ENCODE measurements around the gene MRPS14.
"Not testable (repeated sequence)": the region's sequence is repeated elsewhere in the genome, so short reads cannot be mapped to it uniquely, and the experiment has no call there.

Gene MRPS14
- long read RNA-seq, donor 1, transcript MRPS14-202 (3 exons, 2,115 nt): major isoform, 89 of 108 reads
- long read RNA-seq, donor 1, partial matches to known transcripts: 17 of 108 reads
- long read RNA-seq, donor 1, other reads (novel, unspliced or antisense): 0 of 108 reads
- long read RNA-seq, donor 2, transcript MRPS14-202 (3 exons, 2,115 nt): major isoform, 56 of 65 reads
- long read RNA-seq, donor 2, partial matches to known transcripts: 6 of 65 reads
- long read RNA-seq, donor 2, other reads (novel, unspliced or antisense): 0 of 65 reads
- long read RNA-seq, donor 3, transcript MRPS14-202 (3 exons, 2,115 nt): major isoform, 33 of 149 reads
- long read RNA-seq, donor 3, partial matches to known transcripts: 56 of 149 reads
- long read RNA-seq, donor 3, other reads (novel, unspliced or antisense): 59 of 149 reads
- long read RNA-seq, donor 4, transcript MRPS14-202 (3 exons, 2,115 nt): major isoform, 61 of 70 reads
- long read RNA-seq, donor 4, partial matches to known transcripts: 6 of 70 reads
- long read RNA-seq, donor 4, other reads (novel, unspliced or antisense): 0 of 70 reads
- long read RNA-seq, donor 5, transcript MRPS14-202 (3 exons, 2,115 nt): major isoform, 49 of 68 reads
- long read RNA-seq, donor 5, partial matches to known transcripts: 15 of 68 reads
- long read RNA-seq, donor 5, other reads (novel, unspliced or antisense): 0 of 68 reads
- long read RNA-seq, donor 6, transcript MRPS14-202 (3 exons, 2,115 nt): major isoform, 40 of 47 reads
- long read RNA-seq, donor 6, partial matches to known transcripts: 5 of 47 reads
- long read RNA-seq, donor 6, other reads (novel, unspliced or antisense): 0 of 47 reads
- long read RNA-seq, donor 7, transcript MRPS14-202 (3 exons, 2,115 nt): major isoform, 79 of 100 reads
- long read RNA-seq, donor 7, transcript MRPS14-201 (3 exons, 910 nt): minor isoform, 5 of 100 reads
- long read RNA-seq, donor 7, partial matches to known transcripts: 16 of 100 reads
- long read RNA-seq, donor 7, other reads (novel, unspliced or antisense): 0 of 100 reads
- long read RNA-seq, donor 8, transcript MRPS14-201 (3 exons, 910 nt): minor isoform, 5 of 59 reads
- long read RNA-seq, donor 8, transcript MRPS14-202 (3 exons, 2,115 nt): major isoform, 48 of 59 reads
- long read RNA-seq, donor 8, partial matches to known transcripts: 6 of 59 reads
- long read RNA-seq, donor 8, other reads (novel, unspliced or antisense): 0 of 59 reads

GRCh38 chr1:175023043-175023921, at the start of gene MRPS14:
Gene MRPS14 (minus strand): TSS chr1:175023425. CDS start chr1:175023408, 17 bp downstream.
- DNase-seq: peak; percentile 85

DNA sequence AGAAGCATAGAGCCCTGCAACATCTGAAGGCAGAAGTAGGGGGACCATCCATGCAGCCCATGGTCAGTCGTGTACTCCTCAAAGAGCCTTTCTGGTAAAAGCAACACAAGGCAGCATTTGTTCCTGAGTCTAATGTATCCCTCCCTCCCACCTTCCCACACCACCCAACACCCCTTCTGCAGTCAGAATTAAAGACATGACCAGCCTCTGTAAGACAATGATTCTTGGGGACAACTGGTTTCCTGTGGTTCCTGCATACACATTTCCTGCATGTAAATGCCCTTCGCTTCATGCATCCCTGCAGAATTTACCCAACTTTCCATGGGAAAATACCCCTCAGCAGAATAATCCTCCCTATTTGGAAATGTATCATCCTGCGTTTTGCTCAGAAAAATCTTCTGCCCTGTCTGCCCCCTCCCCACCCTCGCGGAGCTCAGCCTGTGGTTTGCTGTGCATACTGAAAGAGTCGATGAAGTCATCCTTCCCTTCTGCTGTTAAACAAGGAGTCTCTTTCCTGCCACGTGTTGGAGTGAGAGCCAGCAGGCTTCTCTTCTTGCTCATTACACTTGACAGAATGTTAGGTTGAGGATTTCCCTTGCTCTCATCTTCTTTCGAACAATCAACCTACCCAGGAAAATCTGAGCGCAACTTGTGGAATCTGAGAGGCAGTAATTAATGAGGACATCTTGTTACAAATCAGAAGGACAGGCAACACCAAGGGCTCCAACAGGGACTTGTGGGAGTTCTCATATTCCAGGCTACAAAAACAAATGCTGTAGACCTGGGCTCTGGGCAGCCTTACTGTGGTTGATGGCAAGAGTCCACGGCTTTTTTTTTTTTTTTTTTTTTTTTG, 49.1 kb upstream of the MRPS14 start:
- DNase-seq: peak; percentile 59

- DNase-seq: no peak
Observed at GRCh38 chr1:175071276-175071943, 48.2 kb upstream of the MRPS14 start.

DNA sequence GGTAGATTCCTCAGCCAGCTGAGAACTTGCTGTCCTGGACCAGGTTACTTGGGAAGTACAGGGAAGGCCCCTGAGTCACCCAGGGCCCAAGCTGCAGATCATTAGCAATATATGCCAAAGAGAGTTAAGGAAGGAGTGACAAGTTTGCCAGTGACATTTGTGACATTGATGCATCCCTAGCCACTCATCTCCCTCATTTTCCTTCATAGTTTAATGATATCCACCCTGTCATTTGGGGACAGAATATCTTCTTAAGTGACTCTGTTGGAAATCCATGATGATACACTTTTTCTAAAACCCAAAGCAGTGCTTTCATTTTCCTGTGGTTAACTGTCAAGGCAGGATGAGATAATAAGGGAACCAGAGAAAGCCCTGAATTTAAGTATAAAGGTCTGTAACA, 47.6 kb upstream of the MRPS14 start:
- no peak for DNase-seq

DNA sequence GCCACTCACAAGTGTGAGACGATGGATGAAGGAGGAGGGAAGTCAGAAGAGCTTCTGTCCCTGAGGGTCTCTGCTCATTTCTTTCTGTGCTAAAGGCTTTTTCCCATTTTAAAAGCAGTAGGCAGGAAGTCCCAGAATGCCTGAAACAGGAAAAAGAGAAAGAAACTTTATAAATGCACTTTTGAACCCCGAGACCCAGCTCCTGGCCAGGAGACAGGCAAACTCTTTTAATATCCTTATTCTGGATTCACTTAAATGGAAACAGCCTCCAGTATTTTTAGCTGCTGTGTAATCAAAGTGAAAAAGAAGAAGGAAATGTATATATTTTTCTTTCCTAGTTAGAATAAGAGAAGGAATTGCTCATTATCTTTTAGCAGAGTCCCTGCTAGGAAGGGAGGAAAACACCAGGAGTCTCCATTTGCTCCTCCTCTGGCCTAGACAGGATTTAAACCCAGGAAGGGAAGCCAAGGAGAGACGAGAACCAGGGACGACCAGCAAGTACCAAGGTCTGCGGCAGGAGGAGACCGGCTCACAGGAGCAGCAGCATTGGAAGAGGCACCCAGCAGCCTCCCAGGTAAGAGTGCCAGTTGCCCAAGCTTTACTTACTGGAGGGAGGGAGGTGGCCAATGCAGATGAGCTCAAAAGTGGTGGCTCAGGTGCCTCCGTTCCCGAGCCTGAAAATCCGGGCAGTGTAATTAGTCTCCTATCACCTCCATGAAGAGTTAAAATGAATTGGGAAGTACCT, 44.3 kb upstream of the MRPS14 start, which contains the start of gene TNN:
Gene TNN (plus strand): TSS at position 472 of the 745 bp plus-strand sequence. CDS start 9,586 bp downstream, outside the sequence.
- no peak for DNase-seq

DNA sequence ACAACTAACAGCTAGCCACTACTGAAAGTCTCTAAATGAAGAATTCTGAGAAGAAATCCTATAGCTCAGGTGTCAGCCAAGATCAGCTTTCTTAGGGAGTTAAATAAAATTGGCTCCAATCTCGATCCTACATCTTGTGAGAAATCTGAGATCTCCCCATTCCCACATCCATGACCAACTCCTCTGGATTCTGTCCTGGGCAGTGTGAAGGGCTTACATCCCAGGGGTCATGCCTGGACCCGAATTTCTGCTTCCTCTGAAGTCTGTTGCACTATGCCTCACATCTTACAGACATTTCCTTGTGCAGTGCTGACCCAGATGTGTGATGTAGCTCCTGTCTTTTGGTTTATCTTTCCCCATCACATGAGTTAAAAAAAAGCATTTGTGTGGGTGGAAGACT, 39.6 kb upstream of the MRPS14 start:
- no peak for DNase-seq

DNA sequence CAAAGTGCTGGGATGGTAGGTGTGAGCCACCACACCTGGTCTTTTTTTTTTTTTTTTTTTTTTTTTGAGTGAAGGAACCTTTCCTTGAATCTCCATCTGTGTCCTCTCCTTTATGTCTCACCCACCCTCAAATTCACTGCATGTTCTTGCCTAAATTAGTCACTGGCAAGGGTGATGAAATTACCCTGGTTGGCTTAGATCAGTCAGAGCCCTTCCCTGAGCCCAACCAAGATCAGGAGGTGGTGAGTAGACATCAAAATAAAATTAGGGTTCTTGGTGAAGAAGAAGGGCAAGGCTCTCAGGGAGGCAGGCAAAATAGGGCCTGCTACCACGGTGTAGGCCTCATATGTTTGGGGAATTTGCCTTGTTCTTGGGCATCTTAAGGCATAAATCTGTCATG, 39.1 kb upstream of the MRPS14 start:
- no peak for DNase-seq

GRCh38 chr1:175054736-175055135, 31.5 kb upstream of the MRPS14 start:
- DNase-seq: no peak

GRCh38 chr1:175050992-175051391, 27.8 kb upstream of the MRPS14 start:
- no peak for DNase-seq

DNA sequence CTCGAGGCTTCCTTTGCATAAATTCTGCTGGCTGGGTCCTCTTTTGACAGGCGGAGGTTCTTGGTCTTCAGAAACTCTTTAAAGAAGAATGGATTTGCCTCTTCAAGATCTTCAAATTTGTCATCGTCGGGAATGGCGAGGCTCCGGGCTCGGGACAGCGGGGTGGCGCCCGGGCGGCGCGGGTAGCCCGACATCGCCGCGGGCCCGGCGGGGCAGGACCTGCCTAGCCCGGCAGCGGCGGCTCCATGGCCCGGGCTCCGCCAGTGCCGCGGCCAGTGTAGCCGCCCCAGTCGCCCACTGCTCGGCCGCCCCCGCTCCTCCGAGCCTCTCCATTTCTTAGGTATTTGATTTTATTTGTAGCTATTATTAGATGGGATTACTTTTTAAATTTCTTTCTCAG, 22.3 kb upstream of the MRPS14 start:
- DNase-seq: no peak

DNA sequence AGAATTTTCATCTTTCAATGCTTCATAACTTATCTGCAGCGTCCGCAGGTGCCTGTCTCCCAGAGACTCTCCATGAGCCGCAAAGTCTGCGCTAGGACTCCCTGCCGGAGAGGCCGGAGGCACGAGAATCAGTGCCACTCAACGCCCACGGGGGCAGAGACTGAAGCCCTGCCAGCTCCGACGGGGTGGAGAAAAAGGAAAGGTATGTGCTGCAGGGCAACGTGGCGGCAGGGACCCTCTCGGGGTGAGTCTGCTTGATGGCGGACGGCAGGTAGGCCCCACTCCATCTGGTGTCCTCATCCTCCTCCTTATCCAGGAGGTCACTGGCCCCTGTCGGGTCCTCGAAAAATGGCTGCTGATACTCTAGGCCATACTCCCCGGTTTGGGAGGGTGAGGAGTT, 21.9 kb upstream of the MRPS14 start:
- no peak for DNase-seq

DNA sequence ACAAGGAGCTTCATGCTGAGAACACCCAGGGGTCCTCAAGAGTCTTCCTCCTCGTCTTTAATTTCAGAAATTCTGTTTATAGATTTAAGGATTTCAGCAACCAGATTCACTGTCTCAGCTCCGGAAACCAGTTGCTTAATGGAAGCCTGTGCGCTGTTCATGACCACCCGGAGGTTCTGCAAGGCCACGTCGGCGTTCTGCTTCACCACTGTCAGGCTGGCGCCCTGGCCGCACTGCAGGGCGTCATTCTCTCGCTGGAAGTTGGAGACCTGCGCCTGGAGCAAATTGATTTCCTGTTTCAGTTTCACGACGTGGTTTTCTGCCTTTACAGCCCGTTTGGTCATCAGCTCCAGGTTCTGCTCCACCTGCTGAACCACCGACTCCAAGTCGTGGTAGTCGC, 21.4 kb upstream of the MRPS14 start:
- DNase-seq: not testable (repeated sequence)

DNA sequence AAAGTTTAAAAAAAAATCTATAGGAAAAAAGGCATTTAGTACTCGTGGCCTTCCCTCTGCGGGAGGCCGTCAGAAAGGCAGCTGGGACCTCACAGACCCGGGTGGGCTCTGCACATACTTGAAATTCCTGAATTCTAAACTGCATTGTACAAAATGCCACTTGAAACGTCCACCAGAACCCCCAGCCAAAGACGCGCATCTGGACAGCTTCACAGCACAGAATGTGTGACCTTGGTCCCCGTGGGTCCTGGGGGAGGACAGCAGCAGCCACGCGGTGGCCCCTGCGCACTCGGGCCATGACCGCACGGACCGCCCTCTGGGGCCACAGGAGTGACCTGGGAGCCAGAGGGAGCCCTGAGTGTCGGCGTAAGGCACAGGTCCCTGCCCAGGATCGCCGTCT, 20.6 kb upstream of the MRPS14 start:
- DNase-seq: no peak

GRCh38 chr1:175042650-175043049, 19.4 kb upstream of the MRPS14 start:
- no peak for DNase-seq

DNA sequence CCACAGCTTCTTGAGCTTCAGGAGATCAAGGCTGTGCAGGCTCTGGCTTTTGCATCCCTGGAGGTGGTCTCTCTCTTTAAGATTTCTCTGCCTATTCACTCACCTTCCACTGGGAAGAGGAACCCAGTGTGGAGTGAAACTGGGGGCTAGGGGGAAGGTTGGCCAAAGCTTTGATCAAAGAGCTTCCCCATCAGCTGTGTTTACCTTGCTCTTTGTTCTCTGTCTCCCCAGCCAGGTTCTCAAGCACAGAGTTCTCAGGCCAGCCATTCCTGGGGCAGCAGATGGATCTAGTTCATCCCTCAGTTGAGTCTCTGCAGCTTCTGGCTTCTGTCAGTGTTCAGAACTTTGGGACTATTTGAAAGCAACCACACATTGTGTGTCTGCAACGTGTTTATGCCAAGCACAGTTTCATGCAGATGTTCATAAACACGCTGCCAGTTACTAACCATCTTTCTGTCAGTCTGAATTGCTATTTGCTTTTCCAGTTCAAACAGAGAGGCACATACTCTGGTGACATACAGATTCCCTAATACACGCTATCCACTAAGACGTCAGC, 17.2 kb upstream of the MRPS14 start:
- no peak for DNase-seq

DNA sequence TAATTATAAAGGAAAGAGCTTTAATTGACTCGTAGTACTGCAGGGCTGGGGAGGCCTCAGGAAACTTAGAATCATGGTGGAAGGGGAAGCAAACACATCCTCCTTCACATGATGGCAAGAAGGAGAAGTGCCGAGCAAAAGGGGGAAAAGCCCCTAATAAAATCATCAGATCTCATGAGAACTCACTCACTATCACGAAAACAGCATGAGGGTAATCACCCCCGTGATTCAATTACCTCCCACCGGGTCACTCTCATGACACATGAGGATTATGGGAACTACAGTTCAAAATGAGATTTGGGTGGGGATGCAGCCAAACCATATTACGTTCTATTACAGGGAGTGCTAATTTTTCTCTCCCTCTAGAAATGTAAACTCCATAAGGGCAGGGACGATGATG, 14.2 kb upstream of the MRPS14 start:
- DNase-seq: no peak

- no peak for DNase-seq
Observed at GRCh38 chr1:175036476-175036875, 13.3 kb upstream of the MRPS14 start.

GRCh38 chr1:175035865-175036264, 12.6 kb upstream of the MRPS14 start:
- no peak for DNase-seq

GRCh38 chr1:175034775-175035174, 11.6 kb upstream of the MRPS14 start:
- DNase-seq: no peak
